OCI-M1 (cell line): Measurements from ENCODE around the gene PEX16.

Source experiments
- DNase-seq: peaks from one replicate; lab custom pipeline; 2025; lab: John Stamatoyannopoulos, UW

PEX16 gene

DNA sequence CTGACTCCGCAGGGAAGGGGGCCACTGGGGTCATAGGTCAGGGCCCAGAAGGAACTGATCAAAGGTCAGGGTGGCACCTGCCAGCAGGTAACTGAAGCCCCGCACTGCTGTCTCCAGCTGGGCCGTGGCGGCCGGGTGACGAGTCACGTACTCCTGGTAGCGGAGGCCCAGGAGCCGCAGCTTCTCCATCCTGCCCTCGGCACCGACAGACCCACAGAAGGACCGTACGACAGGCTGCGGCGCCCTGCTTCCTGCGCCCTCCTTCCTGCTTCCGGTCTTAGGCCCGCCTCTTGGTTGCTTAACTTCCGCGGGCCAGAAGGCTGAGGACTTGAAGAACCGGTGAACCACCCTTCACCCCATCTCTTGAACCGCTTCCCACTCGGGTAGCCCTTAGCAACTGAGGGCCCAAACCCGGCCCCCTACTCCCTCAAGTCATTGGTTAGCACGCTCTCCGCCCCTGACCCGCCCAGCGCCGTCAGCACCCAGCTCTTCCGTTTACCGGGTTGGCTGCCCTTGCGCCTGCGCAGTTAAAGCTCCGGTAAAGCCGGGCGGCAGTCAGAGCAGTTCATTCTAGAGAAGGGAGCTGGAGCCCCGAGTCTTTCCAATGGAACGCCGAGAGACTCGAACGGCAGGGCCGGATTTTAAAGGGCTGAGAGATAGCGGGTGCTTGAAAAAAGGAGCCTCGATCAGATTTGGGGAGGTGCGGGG is at the start of gene PEX16:
PEX16 (minus strand) TSS at position 255 of the 708 bp plus-strand sequence; CDS start at position 189, 66 bp downstream.
- peak; percentile 99 for DNase-seq

DNA sequence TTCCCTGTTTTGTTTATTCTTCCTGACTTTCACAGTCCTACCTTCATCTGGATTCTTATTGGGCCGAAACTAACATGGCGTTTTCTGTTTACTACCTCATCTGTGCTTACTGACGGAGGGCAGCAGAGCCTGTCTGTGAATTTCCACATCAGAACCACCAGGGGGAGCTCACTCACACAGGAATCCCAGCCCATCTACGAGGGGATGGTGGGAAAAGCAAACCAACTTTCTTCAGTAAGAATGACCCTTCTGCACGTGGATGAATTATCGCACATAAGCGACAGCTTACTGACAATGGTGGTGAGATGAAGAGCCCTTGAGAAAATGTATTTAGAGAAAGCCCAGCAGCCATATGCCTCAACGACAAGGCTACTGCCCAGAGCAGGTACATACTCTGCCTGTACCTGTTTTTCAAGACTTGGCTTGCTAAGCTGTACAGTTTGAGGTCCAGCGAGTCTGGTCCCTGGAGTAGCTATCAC is 47.3 kb upstream of the PEX16 start:
- peak; percentile 91 for DNase-seq

DNA sequence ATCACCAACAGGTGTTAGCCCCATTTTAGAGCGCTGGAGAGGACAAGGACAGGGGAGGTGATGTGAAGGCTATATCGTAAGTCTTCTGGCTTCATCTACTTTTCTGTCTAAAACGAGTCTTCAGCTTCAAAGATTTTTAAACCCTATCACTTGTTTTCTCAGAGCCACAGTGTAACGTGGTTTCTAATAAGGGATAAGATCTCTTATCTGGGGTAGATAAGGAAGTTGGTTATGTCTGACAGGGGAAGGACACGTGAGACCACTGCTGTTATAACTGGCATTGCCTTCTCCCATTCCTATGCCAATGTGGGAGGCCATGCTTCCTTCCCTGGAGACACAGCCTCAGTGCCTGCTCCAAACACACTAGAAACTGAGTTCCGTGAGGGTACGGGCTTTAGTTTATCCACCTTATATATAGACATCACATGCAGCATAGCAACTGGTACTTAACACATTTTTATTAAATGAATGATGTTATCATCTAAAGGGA is 44.1 kb upstream of the PEX16 start:
- DNase-seq = no peak

DNA sequence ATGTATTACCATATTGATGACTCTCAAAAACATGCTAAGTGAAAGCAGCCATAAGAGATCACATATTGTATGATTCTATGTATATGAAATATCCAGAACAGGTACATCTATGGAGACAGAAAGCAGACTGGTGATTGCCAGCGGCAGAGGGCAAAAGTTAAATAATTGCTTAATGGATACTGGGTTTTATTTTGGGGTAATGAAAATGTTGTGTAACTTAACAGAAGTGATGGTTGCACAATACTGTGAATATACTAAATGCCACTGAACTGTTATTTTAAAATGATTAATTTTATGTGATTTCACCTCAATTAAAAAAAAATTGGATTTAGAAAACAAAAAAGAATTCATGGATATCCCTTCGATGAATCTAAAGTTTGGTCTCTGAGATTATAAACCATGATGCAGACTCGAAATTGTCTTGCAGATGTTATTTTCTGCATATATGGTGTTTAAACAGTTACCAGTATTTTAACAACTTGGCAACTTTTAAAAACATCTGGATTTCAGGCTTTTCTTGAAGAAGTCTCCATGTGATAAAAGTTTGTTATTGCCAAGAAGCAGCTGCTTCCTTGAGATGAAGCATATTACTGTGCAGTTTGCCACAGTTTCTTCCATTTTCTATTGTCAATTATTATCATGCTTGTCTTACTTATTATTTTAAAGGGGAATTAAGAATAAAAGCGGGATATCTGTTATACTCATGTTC is 42.9 kb upstream of the PEX16 start:
- DNase-seq = no peak

DNA sequence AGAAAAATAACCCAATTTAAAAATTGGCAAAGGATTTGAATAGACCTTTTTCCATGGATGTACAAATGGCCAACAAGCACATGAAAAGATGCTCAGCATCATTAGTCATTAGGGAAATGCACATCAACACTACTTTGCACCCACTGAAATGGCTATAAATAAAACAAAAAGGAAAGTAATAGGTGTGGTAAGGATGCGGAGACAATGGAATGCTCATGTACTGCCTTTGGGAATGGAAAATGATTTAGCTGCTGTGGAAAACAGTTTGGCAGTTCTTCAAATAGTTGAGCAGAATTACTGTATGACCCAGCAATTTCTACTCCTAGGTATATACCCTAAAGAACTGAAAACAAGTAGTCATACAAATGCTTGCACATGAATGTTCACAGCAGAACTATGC is 42.2 kb upstream of the PEX16 start:
- no peak for DNase-seq

DNA sequence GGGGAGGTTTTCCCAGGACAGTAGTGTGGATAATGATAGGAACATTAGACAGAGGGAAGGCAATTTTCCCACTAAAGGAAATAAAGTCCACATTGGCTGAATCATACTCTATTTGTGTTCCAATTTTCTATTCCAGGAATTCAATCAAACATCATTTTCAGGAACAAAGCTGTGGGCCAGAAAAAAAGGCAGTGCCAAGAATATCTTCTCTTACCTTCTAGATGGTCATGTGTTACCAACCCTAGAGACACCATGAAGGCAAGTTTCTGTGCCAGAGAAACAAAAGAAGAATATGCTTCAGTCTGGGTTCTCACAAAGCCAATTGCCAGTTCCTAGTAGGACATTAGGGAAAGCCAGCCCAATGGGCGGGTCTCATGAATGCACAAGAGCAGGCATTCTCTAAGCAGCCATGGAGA is 32.3 kb upstream of the PEX16 start:
- no peak for DNase-seq

DNA sequence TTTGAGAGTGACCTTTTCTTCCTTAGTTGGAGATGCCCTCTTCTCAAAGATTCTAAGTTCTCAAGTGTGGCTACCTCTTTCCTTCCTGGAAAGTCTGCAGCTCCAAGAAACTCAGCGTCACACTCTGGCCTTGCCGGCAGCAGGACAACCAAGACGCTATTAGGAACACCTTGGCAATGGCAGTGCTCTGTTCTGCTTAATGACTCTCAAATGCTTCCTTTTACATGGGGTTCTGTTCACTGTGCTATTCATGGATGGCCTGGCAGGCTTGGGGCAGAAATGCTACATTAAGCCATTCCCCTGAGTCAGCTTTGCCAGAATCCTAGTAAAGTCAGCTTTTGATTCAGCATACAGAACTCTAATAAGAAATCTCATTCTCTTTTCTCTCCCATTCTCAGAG is 30.7 kb upstream of the PEX16 start:
- no peak for DNase-seq

DNA sequence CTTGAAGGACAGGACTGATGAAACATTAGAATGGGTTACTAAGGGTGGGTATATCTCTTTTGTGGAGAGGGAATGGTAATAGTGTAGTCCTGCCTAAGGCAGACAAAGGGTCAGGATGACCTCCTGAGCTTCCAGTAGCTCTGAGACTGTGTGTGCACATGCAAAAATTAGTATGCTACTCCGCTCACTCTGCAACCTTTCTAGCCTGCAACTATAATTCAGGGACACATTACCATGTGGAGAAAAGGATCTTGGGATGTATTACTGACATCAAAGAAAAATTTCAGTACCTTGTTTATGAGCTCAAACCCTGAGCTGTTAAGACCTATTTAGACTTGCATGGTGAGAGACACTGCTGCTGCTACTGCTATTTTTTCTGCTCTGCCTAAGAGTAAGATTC is 30.2 kb upstream of the PEX16 start:
- DNase-seq = no peak

DNA sequence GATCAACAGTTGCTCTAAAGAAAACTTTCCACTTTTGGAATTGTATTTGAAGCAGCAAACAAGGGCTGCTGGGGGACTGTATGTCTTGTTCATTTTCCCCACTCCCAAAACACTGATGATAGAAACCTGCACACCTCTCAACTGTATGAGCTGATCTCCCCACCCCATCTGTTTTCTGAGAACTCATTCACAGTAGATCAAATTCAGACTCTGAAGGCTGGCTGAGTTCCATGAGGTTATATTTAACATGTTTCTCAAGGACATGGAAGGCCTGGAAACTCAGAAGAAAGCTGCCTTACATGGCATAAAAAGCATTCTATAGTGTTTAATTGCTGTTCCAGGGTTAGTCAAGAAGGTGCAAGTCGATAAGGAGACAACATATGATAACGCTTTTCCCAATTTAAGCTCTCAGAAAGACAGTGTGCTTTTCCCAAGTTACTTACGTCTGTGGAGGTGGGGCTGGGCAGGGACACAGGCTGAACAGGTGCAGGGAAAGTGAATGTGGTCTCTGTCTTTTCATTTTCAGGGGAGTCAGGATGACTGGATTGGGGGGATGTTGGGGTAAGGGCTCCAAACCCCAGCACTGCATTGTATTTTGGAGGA is 27.8 kb upstream of the PEX16 start:
- no peak for DNase-seq

DNA sequence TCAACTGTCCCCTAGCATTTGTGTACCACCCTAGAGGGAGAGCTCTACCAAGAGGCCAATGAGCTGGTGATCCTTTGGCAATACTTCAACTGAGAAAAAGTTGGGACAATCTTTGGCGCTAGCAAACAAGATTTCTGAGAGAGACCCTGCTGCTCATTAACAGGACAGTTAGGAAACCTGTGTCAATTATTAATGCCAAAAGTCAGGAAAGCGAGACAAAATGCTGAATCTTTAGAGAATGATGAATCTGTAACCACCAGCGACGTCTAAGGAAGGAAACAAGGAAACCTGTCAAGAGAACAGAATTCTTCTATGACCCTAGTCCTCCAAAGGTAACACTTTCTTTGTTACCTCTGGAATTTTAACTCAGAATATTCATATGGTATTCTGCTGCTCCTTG is 24.7 kb upstream of the PEX16 start:
- no peak for DNase-seq

DNA sequence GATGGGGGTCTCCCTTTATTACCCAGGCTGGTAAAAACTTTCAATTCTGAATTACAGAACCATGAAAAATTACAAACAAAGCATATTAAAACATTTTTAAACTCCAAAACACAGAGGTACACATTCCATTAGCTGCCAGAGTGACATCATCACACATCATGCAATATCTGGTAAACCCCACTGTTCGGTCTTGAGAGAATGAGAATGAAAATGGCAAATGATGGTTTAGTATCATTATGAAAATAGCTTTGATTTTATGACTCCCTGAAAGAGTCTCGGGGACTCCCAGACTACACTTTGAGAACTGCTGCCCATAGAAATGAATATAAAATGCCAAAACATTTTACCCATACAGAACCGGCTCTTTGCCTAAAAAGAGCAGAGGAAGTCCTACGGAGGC is 23.6 kb upstream of the PEX16 start:
- no peak for DNase-seq

DNA sequence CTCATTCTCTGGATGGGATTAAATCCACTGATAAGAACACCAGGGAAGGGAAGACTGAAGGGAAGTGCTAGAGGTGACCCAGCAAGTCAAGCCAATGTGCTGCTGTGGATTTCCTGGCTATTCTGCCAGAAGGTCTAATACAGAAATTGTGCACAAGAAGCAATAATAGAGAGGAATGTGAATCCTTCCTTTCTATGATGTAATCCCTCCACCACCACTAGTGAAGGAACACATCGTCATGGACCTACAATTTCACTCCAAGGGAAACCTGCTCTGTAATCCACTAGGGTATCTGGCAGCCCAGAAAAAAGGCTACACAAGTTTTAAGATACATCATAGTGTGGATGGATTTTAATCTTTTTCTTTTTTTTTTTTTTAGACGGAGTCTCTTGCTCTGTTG is 22.2 kb upstream of the PEX16 start:
- no peak for DNase-seq

DNA sequence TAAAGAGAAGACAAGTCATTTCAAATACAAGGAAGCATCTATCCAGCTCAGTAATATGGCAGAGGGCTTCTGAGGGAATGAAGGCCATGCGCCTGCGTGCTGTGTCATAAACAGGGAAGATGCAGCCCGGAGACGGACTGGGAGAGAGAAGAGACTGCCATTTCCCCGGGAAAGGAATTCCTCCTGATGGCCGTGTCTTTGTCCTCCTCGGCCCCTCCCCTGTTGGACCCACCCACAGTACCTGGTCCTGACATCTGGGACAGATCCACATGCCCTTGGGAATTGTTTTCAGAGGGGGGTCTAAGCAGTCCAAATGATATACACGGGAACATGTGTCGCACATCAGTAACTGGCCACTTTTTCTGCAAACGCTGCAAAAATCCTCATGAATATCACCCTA is 20.2 kb upstream of the PEX16 start:
- DNase-seq = no peak

DNA sequence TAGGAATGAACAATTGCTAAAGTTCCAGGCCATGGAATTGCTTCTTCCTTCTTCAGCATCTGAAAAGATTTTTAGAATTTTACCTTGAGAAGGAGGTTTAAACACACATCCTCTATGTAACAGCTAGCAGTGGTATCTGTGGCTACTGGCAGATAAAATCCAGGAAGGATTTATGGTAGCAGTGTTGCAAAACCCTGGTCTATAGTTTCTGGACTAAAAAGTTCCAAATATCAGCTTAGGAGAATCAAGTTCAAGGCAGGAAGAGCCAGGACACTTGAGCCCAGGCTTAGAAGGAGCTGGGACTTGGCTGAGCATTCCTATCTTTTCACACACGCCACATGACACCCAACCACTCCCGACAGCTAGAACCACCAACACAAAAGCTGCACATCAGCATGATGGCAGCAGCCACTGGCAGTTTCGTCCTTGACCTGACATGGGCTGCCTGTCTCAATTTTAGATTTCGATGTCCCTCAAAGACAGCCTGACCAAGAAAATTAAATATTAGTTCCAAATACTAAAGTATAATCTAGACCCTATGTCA is 18.9 kb upstream of the PEX16 start:
- DNase-seq = no peak

DNA sequence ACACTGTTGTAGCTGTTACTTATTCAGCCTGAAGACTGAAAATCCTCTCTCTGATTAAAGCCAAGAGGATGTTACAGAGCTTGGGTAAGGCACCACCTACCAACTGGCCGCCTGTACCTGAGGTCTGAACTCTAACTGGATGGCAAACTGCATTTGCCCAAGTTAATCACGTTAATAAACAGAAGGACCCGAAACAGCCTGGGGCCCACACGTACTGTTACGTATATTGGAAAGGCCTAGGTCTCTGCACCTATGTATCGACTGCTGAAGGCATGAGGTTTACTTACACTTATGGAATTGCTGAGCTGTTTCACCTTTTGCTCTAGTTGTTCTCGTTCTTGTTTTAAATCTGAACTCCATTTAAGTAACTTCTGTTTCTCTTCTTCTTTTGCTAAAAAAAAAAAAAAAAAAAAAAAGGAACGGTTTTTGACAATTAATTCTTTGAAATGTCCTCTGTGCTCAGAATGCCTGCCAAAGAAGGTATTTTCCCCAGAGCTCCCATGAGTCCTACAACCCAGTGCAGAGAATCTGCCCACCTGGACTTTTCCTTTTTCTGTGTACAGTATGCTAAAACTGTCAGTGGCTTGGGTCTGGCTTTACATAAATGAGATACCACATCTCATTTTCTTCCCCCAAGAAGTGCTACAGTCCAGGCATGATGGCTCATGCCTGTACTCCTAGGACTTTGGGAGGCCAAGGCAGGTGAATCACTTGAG is 17.8 kb upstream of the PEX16 start:
- DNase-seq = no peak

DNA sequence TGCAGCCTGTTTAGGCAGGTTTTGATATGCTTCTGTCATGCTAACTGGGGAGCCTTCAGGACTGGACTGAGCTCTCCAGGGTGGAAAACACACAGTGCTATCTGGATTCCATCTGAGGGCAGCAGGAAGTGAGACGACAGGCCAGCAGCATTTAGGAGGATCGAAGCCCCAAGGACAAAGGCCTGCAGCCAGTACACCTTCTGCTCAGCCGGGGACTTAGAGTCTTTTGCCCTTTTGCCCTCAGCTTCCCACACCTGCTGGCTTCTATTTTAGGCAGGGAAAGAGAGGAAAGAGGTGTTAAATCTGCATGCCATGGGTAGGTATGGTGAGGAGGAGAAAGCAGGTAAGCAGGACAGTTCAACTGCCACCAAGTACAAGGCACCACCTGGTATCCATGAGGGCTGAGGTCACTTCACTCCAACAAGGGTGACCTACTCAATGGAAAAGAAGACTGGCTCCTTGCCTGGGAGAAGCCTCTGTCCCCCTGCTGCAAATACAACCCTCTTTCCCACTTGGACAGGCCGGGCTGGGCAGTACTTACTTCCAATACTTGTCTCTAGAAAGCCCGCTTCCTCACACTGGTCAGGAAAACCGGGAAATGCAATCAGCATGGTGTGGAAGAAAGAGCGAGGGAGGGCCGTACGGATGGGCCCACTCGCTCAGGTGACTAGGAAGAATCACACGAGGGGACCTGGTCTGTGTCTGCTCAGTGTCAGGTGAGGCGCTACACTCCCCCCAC is 17.1 kb upstream of the PEX16 start:
- DNase-seq = no peak

DNA sequence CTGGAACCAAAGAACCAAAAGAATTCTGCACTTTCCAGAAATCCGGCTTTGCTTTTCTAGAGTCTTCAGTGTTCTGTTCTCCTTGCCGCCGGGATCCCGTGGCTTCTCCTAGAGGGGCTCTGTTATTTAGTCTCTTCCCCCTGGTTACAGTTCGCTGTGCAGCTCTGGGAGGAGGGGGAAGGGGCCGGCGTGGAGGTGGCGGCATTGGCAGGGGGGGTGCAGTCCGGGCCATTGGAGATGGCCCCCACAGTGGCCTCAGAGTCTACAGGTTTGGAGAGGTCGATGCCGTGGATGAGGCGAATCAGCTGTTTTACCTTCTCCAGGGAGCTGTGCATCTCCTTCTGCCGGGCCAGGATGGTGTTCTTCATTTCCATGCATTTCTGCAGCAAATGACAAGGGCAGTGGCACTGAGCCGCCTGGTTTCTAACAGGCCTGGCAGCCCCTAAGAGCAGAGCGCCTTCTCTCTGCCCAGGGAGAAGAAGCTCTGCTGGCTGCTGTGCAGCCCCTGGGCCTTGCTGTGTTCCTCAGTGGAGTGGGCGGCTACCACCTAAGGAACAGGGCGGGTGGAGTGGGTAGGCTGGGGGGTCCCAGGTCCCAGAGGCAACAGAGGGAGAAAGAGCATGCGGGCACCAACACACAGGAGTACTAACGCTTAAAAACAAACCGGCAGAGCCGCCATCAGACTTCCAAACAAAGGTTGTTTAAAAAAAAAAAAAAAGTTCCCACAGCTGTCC is 16.3 kb upstream of the PEX16 start:
- DNase-seq = no peak

DNA sequence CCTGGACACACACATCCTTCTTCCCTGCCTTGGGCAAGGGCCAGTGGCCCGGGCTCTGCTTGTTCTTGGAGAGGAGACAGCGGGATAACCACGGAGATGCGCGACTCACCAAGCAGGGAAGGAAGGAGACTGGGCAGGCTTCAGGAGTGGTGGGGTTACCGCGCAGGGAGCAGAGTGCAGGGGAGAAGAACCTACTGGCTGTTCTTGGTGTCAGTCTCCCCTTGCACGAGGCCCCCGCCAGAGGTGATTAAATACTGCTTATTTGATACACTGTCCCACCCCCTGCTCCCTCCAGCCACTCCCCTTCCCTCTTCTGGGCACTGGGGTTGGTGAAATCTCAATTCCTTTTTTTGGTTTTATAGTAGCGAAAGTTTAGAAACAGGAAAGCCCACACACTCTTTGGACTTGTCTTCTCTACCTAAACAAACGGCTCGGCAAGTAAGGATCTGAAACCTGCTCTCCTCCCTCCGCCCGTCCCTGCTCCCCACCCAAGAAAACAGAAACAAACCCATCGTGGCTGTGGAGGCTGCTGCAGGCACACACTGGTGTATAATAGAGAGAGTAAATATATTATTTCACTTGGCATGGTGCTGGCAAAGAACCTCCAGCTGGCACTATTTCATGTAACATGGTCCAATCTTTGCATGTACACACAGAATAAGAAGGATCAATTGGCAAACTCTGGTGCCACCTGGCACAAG is 15.6 kb upstream of the PEX16 start:
- DNase-seq = no peak

DNA sequence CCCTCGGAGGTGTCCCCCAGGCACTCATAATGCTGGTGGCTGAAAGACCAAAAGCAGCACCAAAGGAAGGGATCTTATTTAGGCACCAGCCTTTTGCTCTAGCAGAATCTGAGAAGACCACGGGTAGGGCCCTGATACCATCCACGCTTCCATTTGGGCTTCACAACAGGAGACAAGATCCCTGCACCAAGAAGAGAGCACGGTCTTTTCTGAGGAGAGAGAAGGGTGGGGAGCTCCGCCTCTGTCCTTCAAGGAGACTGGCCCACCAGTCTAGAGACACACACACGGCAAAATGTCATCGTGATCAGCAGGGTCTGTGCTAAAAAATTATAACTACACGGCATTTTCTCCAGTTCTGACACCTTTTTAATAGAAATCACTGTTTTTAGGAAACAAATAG is 14.5 kb upstream of the PEX16 start:
- no peak for DNase-seq

DNA sequence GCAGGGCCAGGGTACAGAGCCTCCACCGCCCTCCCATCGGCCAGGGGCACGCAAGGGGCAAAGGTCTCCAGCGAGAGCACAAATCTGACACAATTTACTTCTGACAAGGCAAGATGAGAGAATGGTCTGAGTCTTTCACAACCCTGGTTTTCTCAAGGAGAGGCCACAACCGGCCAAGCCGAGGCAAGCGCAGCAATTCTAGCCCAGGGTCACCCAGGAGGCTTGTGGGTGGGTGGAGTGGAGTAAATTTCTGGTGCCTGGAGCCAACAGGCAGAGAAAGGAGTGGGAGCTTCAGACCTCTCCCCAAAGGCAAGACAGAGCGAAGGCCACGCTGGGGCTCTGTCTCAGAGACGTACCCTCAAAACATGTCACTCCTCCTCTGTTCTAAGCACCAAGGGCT is 14.1 kb upstream of the PEX16 start:
- DNase-seq = no peak
